NCI-H1694 (cell line): ENCODE measurements around the gene CBLN2.

Experiments
- DNase-seq: peaks from one replicate; lab custom pipeline; 2025; lab: John Stamatoyannopoulos, UW

CBLN2 gene

DNA sequence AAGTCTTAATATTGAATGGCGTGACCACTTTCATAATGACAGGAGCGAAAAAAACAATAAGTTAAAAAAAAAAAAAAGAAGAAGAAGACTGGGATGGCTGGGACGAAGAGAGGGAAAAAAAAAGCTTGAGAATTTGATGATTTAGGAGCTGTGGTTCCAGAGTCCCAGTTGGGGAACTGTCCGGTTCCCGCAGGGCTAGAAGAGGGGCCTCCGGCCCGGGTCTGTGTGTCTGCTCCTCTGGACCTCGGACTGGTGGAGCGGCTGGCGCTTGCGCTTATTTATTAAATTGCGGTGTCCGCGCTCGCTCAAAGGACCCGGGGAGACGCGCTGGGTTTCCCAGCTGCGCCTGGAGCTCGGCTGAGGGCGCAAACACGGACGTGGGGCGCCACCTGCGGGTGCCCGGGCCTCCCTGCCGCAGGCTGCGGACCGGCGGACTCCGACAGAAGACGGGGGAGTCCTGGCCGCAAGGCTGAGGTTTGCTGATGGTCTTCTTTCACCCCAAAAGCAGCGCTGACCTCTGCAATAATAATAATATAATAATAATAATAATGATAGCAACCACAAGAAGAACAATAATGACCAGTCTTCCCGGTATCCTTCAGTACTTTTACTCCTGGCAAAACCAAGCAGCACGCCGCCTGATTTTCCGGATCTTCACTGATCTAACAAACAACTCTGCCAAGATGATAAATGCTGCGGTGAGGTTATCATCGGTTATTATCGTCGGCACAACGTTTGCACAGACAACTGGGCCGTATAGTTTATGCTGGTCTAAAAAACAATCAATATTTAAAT is at the start of gene CBLN2:
Gene CBLN2 (minus strand): TSS at position 251 of the 795 bp plus-strand sequence. CDS start 2,182 bp downstream, outside the sequence.
- no peak for DNase-seq

DNA sequence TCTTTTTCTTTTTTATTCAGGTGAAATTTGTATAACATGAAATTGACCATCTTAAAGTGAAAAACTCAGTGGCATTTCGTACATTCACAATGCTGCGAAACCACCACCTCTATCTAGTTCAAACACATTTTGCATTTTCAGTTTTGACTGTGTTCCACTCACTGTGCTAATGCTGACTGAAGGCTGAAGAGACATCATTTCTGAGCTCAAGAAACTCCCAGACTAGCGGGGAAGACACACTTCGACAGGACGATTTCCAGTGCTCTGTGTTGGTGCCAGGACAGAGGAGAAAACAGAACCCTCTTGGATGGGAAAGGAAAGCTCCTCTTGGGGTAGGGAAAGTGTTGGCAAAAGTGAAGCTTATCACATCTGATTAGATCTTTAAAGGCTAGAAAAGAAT is 44.2 kb upstream of the CBLN2 start:
- no peak for DNase-seq

DNA sequence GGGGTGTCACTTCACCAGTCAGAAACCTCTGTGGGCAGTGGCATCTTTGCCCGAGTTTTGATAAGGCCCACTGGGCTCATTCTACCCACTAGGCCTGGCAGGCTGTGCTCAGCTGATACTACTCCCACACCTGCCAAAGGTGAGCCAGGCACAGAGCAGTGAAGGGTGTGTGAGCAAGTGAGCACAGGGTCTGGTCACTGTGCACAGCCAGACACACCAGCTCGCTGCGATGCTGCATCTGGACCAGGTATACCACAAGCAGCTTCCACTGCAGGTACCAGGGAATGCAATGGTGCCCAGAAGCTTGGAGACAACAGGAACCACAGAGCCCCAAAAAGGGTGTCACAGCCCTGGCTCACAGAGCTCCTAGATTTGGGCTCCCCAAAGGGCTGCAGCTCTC is 40.6 kb upstream of the CBLN2 start:
- no peak for DNase-seq

DNA sequence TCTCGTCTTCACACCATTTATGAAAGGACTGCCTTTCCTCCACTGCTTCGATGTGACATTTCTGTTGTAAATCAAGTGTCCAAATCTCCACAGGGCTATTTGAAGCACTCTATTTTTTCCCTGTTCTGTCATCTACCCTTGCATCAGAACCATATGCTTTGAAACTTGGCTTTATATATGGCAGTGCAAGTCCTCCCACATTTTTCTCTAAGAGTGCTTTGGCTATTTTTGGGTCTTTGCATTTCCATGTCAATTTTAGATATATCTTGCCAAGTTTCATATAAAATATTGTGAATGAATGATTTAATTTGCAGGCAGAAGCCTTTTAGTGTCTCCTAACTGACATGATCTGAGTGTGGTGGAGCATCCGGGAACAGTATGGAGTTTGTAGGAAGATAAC is 37.8 kb upstream of the CBLN2 start:
- DNase-seq = no peak

DNA sequence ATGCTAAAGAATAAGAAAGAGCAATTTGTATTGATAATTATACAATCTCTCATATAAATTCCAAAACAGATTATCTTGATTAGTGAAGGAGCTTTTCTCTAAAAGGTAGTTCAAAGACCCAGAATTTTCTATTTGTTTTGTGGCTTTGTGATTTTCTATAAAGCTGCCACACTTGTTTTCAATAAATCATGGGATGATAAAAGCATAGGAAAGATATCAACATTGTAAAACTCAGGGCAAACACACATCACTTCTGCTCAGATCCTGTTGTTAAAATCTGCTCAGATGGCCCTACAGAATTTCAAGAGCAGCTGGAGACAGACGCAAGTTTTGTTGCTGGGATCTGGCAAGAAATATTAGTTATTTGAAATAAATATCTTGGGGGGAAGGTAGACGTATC is 28.8 kb upstream of the CBLN2 start:
- no peak for DNase-seq

DNA sequence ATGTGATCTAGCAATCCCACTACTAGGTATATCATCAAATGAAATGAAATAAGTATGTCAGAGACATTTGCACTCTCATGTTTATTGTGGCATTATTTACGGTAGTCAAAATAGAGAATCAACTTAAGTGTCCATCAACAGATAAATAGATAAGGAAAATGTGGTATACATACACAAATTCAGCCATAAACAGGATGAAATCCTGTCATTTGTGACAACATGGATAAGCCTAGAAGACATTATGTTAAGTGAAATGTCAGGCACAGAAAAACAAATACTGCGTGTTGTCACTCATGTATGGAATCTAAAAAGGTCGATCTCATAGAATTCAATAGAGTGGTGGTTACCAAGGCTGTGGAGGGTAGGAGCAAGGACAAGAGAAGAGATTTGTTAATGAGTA is 22.1 kb upstream of the CBLN2 start:
- DNase-seq = no peak

DNA sequence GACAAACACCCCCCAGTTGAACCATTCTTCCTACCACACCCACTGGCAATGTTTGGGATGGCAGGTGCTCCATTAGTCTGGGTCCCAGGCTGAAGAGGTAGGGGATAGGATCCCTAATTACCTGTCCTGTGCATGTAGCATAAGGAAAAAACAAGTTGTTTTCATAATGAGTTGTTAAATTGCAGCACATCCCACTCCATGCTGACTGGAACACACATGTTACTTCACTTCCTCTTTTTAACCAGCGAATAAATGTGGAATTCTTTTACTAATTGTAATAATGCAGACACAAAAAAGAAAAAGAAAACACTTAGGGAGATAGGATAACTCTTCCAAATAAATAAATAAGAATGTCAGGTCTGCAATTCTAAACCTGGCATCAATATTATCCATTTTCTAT is 11.8 kb upstream of the CBLN2 start:
- DNase-seq = no peak

DNA sequence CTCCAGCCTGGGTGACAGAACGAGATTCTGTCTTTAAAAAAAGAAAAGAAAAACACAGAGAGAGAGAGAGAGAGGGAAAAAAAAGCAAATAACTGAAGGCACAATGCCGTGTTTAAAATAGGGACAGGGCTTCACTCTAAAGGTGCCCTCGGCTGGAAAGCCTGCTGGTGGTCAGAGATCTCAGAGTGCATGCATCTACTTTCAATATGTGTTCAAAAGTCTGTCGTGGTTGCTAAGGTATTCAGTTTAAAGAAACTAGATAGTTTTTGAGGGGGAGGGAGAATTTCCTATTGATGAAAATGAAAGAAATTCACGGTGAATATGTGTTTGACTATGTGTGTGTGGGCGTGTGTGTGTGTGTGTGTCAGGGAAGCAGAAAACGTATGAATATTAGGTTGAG is 11.0 kb upstream of the CBLN2 start:
- DNase-seq = no peak

DNA sequence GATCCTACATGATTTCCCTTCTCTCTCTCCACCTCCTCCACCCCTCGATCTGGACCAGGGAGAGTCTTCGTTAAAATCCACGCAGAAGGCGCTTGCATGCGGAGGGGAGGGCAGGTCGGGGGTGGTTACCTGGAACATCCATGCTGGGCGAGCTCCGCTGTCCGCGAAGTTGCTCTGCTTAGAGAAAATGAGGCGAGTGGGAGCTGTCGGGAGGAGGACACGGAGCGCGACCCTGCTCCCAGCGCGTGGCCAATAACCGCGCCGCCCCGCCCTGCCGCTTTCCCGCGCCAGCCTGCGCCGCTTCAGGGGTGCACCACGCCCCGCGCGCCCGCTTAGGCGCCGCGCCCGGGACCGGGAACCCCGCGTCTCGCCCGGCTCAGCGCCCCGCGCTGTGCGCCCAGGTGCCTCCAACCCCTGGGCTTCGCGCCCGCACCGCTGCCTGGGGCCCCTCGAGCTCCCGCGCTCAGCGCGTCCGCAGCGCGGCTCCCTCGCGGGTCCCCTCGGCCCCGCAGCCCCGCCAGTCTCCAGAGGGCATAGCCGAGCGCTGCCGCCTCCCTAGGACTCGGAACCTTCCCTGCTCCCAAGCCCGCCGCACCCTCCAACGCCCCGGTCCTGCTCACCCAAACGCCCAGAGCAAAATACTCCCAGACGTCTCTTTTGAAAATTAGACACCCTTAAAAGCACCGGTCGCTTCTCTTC is 636 bp downstream of the CBLN2 start:
- no peak for DNase-seq

DNA sequence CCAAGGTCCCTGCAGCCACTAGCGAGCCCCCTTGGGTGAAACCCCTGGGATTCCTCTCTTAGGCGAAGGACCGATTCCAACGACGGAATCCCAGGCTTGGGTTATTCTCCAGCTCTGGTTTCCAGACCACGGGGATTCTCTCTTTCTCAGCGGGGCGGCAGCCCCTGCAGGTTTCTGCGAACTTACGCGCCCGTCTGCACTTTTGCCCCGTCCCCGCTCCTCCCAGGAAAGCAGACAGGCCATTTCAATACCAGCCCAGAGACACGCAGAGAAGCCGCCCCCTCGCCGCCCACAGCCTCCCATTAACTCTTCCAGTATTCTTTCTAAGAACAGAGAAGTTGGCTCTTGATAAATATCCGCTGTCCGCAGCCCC is 1.2 kb downstream of the CBLN2 start:
- DNase-seq = no peak

DNA sequence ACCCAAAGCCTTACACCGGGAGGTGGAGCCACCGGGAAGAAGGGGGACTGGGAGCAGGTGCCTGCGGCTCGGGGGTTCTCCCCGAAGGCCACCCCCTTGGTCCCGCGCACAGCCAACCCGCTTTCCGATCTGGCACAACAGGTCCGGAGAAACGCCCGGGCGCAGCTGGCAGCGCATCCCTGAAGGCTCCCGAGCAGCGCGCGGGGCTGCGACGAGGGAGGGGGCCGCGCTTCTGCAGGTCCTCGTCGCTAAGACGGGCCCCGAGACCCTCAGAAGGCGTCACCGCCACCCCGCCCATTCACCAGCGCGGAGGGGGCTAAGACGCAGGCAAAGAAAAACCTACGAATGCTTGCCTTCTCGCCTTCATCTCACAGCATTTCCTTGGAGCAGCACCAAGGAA is 1.8 kb downstream of the CBLN2 start:
- no peak for DNase-seq

DNA sequence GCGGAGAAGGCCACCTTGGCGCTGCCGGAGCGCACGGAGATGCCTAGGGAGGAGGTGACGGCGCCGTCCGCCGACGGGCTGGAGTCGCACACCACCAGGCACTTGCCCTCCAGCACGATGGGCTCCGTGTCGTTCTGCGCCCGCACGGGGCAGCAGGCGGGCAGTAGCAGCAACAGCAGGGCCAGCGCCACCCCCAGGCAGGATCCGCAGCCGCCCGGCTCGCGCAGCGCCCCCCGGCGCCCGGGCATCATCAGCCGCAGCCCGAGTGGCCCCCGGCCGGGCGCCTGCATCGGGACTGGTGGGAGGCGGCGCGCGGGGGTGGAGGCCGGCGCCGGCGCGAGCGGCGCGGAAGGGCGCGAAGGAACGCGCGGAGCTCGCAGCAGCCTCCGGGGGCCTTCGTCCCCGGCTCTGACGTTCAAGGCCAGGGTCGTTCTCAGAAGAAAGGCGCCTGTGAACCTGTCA is 2.2 kb downstream of the CBLN2 start:
- no peak for DNase-seq

DNA sequence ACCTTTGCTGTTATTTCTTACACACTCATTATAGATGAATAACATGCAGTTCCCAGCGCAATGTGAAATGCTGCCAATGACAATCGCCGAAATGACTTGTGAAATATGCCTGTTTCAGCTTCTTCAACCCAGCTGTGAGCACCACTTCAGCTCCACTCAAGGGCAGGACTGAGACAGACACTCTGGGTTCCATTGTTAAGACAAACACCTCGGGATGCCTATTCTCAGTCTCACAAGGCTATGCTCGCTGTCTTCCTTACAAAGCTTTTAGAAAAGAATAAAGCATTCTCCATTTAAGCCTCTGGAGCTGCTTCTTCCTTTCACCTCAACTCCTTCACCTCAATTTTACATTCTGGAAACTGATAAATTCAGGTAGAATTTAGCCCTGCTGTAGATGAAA is 4.2 kb downstream of the CBLN2 start:
- DNase-seq = no peak

DNA sequence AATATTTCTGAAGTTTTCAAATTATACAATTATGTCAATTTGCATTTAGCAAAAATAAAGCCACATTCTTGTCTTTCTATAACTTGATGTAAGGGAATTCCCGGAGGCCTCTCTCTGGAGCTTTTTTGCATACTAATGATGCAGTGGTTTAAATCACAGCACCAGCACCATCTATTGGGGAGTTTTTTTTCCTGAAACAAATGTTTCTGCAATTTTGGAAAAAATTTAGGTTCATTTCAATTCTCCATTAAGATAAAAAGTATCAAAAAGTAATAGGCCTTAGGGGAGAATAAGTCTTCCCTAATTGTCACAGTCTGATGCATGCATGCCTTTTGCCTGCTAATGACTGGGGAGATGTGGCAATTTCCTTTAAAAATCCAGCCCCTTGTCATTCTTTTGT is 13.5 kb downstream of the CBLN2 start:
- no peak for DNase-seq

DNA sequence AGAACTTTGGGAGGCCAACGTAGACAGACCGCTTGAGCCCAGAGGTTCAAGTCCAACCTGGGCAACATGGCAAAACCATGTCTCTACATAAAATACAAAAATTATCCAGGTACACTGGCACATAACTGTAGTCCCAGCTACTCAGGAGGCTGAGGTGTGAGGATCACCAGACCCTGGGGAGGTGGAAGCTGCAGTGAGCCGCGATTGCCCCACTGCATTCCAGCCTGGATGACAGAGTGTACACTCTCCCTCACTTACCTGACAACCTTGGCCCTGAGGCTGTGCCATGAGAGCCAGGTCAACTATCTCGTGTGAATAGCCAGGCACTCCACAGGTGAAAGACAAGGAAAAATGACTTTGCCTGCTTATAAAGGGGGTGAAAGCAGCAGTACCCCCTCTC is 39.3 kb downstream of the CBLN2 start:
- DNase-seq = no peak

DNA sequence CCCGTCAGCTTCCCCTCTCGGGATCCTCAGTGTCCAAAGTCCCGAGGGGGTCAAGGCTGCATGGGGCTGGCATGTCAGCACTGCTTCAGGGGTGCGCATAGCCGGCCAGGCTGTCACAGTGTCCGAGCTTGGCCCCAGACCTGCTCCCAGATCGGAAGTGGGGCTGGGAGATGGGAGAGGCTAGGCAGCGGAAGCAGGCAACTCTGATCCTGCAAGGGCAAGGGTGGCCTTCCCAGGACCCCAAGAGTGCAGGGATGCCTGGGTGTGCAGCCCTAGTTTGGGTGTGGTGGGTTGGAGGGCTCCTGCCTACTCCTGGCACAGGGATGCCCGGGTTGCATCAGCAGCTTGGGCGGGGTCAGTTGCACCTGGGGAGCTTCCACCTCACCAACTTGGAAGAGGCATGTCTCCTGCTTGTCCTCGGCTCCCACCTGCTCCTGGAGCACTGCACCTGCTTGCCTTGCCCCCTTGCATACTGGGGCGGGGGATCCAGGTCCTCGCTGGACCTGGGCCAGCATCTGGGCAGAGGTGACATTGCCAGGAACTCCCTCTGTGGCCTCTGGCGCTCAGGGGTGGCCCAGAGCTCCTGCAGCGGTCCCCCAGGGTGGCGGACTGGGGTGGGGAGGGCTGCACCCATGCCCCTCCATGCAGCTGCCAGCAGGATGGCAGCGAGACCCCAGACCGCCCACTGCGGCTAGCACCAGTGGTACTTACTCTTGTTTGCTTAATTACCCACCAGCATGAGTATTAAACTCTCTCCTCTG is 41.3 kb downstream of the CBLN2 start:
- no peak for DNase-seq

DNA sequence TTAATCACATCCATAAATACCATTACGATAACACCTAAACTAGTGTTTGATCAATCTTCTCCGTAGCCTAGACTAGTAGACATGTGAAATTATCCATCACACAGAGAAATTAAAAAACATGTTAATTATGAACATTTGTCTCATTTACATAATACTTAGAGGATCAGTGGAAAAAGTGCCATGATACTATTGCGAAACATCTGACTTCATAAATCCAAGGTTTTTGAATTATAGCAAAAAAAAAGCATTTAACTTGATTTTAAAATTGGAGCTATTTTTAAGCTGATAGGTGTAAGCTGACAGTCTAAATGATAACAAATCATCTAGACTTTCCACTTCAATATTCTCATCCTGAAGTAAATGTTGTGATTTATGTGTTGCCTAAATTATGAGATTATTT is 51.6 kb downstream of the CBLN2 start:
- DNase-seq = no peak
